Measurements from ENCODE around the gene SLC37A3. TPM values are rescaled to one million over a fixed set of nuclear protein-coding genes. Genes with fewer than 3 reads are reported as not detected.
A peak's percentile ranks its signal among the peaks of the same experiment; 100 is the strongest.
"Not testable (repeated sequence)": the region's sequence is repeated elsewhere in the genome, so short reads cannot be mapped to it uniquely, and the experiment has no call there.

SLC37A3 gene
- total RNA-seq, 1 donor from 2014 or later, result 13.2 TPM

DNA sequence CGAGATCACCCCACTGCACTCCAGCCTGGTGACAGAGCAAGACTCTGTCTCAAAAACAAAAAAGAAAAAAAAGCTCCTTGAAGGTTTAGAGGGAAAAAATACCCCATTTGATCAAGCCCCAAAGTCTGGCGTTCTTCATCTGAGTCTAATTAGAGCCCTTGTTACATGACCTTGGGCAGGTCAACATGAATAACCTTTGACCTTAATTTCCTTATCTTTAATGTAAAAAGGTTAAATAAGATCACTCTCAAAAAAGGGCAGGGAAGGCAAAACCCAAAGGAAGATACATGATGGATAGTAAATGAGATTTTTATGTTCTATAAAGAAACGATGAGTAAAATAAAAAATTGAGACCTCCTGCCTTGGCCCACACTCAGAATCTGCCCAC lies 40.3 kb downstream of the SLC37A3 start:
- intact Hi-C loops (cut with DNase I), result no loop called here
- no peak for DNase-seq (ENCODE audit: low spot score)

DNA sequence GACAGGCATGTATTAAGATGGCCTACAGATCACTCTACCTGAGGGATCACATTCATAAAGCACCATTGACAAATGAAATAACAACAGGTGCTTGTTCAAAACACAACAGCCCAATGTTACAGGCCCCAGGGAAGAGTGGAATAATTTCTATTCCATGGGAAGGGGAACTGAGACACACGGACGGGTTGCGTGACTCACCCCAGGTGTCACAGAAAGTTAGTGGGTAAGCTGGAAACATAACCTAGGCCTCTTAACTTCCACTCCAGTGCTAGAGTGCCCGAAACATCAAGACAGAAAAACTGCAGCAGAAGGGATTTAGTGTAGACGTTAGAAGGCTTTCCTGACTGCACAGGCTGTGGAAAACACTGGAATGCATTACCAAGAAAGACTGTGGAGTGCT lies 48.3 kb downstream of the SLC37A3 start:
- intact Hi-C loops (cut with DNase I), result no loop called here
- no peak for DNase-seq (ENCODE audit: low spot score)

DNA sequence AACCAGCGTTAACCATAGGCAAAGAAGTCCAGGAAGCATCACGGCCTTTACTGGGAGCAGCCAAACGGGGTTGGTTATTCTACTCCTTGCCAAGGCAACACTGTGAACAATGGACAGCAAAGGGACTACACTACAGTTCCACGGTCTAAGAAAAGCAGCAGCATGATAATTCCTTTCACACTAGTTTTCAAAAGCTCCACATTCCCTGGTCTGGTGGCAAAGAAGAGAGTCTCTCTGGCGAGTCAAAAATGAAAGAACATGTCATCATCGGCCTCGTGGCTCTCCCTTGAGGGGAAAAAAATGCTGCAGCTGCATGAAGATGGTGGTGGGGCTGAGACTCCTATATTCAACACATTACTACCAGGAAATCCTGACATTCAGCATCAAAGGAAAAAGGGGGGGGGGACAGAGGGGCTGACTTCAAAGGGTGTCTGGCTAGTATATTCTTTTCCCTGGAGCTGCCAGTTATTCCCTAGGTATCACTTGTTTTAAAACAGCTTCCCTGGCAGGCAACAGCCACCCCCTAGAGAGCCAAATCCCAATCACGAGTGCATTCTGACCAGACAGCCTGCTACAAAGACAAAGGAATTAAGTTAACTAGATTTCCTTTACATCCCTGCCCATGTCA lies 49.1 kb downstream of the SLC37A3 start:
- no peak for DNase-seq (ENCODE audit: low spot score)
- intact Hi-C loops (cut with DNase I), result no loop called here

DNA sequence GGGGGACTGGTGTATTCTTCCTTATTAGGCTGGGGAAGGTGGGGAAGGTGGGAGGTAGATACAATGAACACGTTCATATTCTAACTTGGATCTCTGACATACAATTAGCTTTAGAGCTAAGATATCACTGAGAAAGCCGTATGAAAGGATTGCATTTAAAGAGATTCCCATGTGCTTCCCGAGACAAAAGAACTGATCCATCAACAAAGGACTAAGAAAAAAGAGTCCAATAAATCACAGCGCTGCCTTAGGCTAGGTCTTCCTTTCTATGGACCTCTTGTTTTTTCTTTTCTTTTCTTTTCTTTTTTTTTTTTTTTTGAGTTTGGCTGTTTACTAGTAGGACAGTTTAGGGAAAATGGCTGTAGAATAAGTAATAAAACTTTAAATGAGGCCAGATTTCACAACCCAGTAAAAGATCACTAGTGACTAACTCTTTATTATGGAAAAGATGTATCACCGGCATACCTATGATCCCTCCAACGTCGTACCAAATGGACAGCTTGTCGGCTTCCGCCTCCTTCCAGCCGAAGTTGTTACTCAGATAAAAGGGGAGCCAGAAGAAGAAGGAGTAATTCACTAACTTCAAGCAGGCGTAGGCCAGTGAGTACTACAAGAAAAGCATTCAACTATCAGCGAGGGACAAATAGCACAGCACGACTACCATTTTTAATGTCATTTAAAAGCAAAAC lies 50.0 kb downstream of the SLC37A3 start:
- DNase-seq (ENCODE audit: low spot score), result no peak
- intact Hi-C loops (cut with DNase I), result no loop called here

DNA sequence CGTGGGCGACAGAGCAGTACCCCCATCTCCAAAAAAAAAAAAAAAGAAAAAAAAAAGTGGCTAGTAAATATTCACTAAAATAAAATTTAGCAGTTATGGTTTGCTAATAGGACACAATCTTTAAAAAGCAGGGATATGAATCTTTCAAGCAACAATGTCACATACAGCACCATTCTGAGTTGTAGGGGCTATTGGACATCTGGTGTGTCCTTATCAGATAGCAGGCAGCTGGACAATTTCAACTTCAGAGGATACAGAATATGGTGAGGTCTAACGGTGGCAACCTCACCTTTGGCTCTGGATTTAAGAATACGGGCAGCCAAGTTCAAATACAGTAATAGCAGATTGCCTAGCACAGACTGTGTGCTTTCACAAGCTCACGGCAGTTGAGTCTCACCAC lies 51.1 kb downstream of the SLC37A3 start:
- no peak for DNase-seq (ENCODE audit: low spot score)
- intact Hi-C loops (cut with DNase I), result no loop called here

DNA sequence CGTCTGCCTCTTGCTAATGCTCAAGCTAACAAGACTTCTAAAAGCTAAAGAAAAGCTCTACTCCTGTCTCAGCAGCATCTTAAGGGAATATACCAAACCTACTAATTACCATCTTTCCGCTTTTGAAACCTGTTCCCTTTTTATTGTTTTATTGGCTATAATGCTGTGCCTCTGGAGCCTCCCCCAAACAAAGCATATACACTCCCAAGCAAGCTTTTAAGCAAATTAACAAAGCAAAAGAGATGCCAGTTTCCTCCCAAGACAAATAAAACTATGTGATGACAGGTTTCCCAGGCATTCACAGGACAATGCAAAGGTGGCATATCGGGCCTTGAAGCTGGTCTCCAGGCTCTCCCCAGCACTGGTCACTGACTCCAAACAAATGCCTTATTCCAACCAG lies 52.9 kb downstream of the SLC37A3 start:
- no peak for DNase-seq (ENCODE audit: low spot score)
- intact Hi-C loops (cut with DNase I), result no loop called here

DNA sequence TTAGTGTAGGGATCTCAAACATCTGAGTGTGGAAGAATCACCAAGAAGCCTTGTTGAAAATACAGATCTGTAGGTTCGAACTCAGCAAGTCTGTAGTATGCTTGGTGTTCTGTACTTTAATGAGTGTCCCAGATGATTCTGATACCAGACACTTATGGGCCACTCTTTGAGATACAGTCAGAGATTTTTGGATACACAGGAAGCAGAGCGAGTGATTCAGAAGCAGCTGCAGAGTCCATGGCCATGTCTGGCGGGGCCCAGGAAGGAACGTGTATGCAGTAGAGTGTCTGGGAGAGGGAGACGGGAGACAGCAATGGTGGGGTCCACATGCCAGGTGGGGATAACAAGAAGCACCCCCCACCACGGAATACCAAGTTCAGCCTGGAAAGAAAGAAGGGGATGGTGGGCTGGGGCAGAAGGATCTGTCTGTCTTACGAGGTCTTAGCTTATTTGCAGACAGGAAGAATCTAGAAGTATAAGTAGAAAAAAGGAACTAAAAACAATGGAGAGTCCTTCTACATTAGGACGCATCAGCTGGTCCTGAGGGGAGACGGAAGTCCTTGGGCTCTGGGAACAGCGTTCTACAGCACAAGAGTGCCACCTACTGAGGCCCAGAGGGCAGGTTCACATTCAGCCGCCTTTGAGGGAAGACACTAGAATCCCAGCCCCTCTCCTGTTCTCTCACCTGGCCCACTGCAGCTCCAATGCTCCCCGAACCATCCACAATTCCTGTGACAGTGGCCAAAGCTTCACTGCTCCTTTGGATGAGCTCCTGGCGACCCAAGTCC lies 55.4 kb downstream of the SLC37A3 start:
- no peak for DNase-seq (ENCODE audit: low spot score)
- intact Hi-C loops (cut with DNase I), result no loop called here

DNA sequence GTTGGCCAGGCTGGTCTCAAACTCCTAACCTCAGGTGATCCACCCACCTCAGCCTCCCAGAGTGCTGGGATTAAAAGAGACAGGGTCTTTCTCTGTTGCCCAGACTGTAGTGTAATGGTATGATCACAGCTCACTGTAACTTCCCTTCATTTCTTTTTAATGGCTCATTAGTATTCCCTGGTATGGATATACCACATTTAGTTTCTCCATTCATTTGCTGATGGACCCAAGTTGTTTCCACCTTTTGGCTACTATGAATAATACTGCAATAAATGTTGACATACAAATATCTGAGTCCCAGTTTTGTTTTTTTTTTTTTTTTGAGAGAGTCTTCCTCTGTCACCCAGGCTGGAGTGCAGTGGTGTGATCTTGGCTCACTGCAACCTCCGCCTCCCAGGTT lies 59.4 kb downstream of the SLC37A3 start:
- DNase-seq (ENCODE audit: low spot score); intact Hi-C loops (cut with DNase I): not testable (repeated sequence)

DNA sequence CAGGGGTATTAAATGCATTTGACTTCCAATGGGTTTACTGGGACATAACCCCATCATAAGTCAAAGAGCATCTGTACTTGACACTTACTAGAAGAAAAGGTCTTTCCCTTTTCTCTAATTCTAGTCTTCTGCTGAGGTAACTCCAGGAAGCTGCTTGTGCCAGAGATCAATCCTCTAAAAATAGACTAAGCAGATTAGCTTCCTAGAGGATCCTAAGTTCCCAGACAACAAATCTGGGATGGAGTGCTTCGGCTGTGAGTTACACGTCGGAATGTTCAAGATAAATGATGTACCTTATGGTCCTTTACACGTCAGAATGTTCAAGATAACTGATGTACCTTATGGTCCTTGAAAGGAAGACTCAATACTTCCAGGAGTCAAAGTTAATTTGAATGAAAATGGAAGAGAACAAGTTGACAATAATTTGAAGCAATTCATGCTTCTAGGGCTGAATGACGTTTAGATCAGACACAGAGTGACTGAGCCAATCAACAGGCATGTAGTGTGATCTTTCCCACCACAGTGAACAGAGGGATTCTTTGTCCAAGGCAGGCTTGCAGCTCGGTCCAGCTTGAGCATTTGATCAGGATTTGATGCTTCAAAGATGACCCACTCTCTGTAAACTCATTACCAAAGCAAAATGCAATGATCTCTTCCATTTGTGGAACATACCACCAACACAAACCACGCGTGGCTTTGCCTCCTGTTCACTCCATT lies 63.8 kb downstream of the SLC37A3 start:
- intact Hi-C loops (cut with DNase I), result no loop called here
- DNase-seq (ENCODE audit: low spot score), result no peak

DNA sequence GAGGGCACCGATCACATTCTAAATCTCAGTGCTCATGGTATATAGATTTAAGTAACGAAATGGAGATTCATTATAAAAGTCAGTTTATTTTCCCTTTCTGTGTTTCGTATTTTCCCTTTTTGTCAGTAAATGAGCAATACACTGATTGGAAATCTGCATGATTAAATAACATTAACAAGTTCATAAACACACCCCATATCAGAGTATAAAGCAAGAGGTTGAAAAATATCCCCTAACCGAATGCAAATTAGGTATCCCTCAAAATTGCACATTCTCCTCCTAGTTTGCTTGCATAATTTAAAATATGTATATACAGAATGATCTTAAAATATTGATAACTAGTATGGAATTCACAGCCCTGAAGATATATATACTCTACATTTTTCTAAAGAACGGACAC lies 64.6 kb downstream of the SLC37A3 start:
- intact Hi-C loops (cut with DNase I), result no loop called here
- DNase-seq (ENCODE audit: low spot score), result no peak

DNA sequence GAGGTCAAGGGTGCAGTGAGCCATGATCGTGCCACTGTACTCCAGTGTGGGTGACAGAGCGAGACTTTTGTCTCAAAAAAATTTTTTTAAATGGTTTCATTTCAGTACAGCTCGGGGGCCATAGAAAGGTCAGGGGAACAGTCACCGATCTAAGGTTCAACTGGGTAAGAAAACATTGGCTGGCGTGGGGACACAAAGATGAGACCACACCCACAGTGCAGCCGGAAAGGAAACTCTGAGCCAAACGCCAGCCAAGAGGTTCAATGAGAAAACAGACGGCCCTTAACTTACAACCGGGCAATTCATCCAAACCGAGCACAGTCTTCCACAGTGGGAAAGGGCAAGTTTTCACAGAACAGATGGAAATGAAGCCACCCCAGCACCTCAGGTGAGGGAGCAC lies 65.1 kb downstream of the SLC37A3 start:
- intact Hi-C loops (cut with DNase I), result no loop called here
- DNase-seq (ENCODE audit: low spot score), result no peak

DNA sequence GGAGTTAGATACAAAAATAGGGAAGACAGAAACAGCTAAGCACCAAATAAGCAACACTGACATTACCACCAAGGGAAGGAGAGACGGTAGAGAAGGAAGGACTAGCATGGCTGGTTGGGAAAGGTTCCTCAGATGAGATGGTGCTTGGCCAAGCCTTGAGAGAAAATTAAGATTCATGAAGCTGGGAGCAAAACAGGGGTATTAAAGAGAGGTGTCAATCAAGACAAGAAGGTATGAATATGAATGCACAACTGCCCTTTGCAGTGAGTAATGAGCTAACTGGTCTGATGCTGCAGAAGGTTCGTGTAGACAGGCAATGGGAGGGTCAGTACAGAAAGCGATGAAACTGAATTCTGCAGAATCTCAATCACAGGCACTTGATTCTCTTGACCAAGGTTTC lies 67.7 kb downstream of the SLC37A3 start:
- DNase-seq (ENCODE audit: low spot score), result no peak
- intact Hi-C loops (cut with DNase I), result no loop called here

DNA sequence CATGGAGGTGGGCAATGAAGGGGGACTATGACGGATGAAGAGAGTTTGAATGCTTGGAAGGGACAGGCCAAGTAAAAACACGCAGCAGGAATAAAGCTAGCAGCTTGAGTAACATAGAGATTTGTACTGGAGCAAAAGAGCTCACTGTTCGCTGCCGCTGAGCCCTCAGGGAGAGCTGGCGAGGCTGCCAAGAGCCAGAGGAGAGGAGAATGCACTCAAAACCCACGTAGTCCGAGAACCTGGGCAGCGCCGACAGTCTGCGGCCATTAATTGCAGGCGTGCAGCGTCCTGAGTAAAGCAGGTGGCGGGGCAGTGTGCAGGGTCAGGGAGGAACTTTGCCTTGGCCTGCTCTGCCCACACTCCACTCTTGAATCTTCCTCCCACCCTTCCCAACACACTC lies 68.2 kb downstream of the SLC37A3 start:
- no peak for DNase-seq (ENCODE audit: low spot score)
- intact Hi-C loops (cut with DNase I), result no loop called here

DNA sequence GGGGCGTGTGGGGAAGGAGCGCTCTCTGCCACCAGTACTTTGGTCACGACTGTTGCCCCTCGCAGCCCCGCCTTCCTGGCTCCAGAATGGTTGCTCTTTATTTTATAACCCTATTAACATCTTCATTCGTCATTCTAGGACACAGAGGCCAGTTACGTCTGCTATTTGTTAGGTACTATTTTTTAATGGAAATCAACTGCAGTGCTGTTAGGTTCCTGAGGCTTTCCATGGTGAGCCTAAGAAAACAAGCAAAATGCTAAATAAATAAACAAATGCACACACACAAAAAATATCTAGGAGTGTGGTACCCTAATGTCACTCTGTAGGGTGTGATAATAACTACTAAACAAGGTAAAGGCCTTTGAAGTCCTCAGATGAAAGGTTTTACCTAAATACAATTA lies 71.1 kb downstream of the SLC37A3 start:
- intact Hi-C loops (cut with DNase I), result loop anchor here (5.0 to 10.0 kb wide), 2 partner anchors 150 to 262 kb away; partner anchors contain the start of genes KDM7A and PARP12
- no peak for DNase-seq (ENCODE audit: low spot score)

DNA sequence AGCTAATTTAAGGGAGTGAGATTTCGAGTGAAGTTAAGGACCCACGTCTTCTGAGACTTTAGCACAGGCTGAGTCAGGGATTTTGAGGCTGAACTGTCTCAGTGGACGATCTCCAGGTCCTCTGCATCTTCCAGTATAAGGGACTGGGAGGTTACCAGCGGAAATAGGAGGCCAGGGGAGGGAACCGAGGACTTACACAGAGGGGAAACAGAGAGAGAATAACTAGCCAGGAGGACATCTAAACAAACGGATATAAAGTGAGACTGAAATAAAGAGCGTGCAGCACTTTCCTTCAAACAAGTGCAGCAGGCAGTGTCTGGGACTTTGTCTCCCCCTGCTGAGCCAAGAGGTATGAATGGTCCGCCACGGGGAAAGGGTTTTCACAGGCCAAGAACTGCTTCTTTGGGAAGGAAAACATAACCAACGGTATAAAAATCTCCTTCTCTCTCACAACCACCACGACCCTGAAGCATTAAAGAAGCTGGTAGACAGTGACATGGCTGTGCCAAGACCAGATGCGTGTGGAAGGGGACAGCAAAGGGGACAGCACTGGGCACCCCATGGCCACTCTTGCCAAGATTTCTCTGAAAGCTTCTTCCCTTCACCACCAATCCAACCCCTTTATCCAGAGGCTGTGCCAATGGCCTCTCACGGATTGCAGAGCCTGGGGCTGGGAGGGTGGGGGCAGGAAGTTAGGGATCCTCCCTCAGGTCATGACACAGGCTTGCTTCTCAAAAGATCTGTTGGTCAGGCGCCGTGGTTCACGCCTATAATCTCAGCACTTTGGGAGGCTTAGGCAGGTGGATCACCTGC lies 72.0 kb downstream of the SLC37A3 start:
- peak; percentile 83 for DNase-seq (ENCODE audit: low spot score)
- intact Hi-C loops (cut with DNase I), result loop anchor here (5.0 to 10.0 kb wide), 2 partner anchors 149 to 262 kb away; partner anchors contain the start of genes KDM7A and PARP12

DNA sequence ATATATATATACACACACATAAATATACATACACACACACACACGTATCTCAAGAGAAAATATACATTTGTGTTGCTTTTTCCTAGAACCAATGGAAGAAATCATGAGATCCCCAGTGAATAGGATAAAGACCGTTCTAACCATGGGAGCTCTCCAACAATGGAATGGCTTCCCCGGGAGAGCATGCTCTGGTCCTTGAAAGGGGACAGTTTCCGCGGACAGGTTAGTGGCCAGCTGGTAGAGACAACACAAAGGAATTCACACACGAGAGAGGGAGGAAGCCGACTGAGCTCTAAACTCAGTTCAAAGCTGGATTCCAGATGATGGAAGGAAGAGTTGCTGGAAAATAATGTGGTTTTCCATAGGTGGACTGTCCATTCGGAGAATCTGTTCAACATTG lies 72.7 kb downstream of the SLC37A3 start:
- intact Hi-C loops (cut with DNase I), result loop anchor here (5.0 to 10.0 kb wide), 2 partner anchors 148 to 261 kb away; partner anchors contain the start of genes KDM7A and PARP12
- no peak for DNase-seq (ENCODE audit: low spot score)

DNA sequence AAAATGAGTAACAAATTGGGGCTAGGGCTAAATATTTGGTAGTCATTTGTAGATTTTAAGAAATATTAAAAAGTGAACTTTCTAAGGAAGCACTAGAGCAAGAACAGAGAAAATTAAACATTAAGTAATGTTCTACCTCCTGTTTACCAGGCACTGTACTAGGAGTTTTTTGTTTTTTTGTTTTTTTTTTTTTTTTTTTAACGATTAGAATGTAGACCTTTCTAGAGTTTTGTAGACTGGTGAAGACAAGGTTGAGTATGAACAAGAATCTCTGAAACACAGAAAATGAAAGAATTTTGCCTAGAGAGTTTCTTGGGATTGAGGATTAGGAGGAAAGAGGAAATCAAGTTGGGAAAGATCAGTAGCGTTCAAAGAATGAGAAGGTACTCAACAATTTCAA lies 73.6 kb downstream of the SLC37A3 start:
- DNase-seq (ENCODE audit: low spot score), result no peak
- intact Hi-C loops (cut with DNase I), result loop anchor here (5.0 to 10.0 kb wide), 2 partner anchors 147 to 260 kb away; partner anchors contain the start of genes KDM7A and PARP12

DNA sequence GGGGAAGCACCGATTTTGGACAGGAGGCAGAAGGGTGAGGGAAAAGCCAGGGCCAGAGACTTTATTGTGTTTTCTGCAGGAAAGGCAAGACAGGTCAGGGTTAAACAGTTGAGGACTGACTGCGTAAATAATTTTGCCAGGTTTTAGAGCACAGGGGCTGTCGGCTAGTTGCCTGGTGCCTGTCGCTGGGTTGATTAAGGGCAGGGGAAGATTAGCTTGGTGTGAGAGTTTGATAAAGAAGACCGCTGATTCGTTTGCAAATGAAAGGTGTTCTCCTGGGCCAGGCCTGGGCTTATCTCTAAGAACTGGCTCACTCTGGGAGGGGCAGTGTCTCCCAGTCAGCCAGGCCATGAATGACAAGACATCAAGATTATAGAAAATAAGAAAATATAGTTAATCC lies 75.6 kb downstream of the SLC37A3 start:
- no peak for DNase-seq (ENCODE audit: low spot score)
- intact Hi-C loops (cut with DNase I), result loop anchor here (10.0 kb wide), 1 partner anchor 258 kb away; the partner anchor contains the start of gene PARP12

DNA sequence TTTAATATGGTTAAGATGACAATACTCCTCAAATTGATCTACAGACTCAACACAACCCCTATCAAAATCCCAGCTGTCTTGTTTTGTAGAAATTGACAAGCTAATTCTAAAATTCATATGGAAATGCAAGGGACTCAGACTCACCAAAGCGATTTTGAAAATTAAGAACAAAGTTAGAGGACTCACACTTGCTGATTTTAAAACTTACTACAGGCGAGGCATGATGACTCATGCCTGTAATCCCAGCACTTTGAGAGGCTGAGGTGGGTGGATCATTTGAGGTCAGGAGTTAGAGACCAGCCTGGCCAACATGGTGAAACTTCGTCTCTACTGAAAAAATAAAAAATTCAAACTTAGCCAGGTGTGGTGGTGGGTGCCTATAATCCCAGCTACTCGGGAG lies 78.3 kb downstream of the SLC37A3 start:
- DNase-seq (ENCODE audit: low spot score), result not testable (repeated sequence)
- intact Hi-C loops (cut with DNase I), result loop anchor here (10.0 kb wide), 1 partner anchor 255 kb away; the partner anchor contains the start of gene PARP12

Measured in cardiac septum (tissue), 1 donor.